ENCODE results near the gene ZNF175.

ZNF175 gene

DNA sequence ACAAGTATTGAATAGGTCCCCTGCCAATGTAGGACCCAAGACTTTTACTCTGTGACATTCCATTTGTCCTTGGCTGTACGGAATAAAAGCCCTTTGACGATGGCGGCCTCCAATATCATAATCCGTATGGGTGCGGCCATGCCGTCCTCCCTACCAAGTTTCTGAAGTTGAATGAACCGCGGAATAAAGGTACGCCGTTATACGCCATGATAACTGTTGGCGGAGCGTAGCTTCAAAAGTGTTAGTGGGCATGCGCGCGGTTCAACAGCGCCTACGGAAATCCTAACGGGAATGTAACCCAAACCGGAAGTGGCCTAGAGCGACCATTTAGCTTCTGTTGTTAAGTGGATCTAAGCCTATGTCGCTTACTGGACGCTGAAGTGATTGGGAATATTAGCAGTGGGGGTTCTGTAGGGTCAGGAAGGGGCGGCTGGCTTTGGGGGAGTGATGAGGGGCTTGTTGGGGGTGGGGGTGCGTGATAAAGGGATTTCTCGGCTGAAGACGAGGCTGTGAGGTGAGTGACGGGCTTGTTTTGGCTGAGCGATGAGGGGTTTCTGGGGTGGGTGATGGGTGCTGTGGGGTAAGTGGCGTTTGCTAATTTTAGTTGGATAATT lies at the start of gene ZNF175:
TSS of gene ZNF175 (plus strand) at position 322 of the 614 bp plus-strand sequence. CDS start 2,047 bp downstream, outside the sequence.
- DNase-seq: peak; percentile 92

DNA sequence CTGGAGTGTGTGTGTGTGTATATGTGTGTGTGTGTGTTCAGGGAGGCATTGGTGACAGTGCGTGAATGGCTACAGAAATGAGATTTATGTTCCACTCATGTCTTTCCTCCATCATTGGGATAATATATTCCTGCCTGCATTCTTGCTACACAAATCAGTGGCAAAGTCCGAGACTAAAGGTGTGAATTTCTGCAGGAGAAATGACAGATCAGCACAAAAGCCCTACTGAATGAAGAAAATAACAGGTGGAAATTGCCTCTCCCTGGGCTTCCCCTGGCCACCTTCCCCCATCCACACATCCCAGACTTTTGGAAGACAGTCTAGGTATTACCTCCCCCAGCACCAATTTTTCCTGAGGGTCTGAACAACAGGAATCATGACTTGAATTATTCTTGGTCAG lies 49.7 kb upstream of the ZNF175 start:
- DNase-seq: no peak

DNA sequence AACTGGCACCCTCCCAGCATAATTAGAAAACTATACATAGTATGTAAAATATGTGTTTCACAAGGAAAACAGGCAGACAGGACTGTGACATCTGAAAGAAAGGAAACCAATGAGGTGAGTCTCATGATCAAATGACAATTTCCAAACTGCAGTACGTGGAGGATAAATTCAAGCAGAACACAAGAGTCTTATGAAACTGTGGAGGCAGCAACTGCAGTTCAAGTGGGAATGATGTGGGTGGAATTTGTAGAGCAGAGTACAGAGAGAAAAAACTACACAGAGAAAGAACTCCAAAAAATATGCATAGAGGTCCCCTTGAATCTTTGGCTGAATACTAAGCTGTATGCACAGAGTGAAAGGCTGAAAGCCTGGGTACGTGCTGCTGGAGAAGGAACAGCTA lies 49.3 kb upstream of the ZNF175 start:
- no peak for DNase-seq

DNA sequence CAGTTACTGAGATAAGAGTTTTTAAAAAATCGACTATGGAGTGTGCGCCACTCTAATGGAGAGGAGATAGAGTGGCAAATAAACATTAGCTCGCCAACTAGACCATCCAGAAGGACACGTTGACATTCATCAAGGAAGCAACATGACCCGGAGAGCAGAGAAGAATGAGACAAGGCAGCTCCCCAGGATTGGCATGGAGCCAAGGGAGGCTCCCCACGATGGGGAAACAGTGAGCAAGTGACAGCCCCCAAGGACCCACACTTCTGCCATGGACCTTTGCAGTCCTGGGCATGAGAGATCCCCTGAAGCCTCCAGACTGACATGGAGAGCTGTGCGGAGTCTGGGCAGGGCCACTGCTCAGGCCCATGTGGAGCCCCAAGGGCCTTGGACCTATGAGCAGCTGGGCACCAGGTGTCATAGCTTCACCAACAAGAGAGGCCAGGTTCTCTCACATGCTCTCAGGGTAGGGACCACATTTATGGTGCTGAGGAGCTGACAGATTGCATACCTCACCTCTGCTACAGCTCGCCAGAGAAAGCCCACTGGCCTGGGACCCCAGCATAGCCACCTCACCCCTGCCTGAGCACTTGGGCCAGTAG lies 46.3 kb upstream of the ZNF175 start:
- DNase-seq: no peak

DNA sequence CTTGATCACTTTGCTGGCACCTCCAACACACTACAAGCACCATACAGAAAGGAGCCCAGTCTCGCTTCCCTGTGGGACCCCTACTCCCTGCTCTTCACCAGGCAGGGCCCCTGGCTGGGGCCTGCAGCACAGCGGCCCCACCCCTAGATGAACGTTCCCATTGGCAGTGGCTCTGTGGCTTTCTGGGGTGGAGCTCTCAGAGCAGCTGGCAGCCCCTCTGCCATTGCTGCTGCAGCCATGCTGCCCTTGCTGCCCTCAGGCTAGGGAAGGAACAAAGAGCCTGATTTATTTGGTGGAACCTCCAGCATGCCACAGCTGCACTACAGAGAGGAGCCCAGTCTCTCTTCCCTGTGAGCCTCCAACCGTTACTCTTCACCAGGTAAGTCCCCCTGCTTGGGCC lies 45.4 kb upstream of the ZNF175 start:
- no peak for DNase-seq

DNA sequence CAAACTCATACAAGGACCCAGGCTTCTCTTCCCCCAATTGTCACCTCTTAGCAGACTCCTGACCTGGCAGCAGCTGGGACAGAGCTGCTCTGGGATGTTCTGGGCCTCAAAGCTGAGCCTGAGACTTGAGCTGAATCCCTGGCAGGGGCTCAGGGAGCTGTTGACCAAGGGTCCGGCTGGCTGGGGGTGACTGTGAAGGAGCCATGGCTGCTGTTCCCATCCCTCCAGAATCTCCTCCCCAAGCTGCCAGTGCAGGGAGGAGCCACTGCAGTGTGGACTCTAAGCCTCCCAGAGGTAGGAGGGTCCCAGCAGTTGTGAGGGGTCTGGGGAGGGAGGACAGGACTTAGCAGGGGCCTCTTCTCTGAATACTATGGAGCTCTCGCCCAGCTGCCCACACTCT lies 41.8 kb upstream of the ZNF175 start:
- DNase-seq: no peak

DNA sequence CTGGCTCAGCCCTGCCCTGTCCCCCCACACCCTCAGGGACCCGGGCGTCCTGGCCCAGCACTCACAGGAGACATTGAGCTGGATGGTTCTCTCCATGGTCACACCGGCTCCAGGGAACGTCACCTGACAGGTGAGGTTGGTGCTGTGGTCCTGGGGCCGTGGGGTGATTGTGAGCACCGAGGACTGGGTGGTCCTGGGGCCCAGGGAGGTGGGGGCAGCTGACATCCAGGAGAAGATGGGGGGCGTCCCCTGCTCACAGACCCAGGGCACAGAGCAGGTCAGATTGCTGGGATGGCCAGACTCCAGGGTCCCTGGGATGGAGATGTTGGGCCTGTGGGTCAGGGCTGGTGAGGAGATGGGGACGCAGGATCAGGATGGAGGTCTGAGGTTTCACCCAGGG lies 40.5 kb upstream of the ZNF175 start:
- no peak for DNase-seq

DNA sequence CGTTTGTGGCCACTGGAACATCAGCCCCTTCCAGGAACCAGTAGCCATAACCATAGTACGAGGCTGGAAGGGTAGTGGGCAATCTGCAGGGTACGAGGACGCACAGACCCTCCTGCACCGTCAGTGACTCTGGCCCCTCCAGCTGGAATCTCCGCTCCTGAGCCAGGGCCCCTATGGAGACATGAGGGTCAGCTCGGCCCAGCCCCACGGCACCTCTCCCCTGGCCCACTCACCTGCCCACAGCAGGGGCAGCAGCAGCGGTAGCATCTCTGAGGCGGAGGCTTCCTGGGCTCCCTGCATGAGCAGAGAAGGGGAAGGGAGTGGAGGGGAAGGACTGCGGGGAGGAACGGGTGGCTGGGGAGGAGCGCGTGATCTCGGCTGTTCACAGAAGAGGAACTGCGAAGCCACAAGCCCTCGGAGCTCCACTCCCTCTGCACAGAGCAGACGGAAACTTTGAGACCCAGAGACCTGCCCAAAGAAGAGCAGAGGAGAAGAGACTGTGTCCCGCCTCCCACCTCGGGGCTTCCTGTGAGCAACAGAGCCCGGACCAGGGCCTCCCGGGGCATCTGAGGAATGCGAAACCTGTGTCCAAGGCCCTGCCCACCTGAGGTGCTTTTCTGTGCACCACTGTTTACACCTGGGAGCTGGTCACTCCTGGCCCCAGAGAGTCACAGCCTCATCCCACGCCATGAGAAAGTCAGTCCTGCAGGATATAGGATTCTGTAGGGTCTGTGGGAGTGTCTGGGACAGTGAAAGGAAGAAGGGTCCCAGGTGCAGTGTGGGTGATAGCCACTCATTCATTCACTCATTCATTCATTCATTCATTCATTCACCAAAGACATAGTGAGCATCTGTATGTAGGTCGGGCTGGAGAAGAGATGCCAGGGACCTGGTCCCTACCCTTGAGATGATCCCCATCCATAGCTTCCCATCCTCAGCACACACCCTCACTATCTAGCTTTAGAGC lies 39.5 kb upstream of the ZNF175 start, which contains the start of gene SIGLEC6:
TSS of gene SIGLEC6 (minus strand) at position 322 of the 967 bp plus-strand sequence. CDS start at position 300, 22 bp downstream.
- no peak for DNase-seq

DNA sequence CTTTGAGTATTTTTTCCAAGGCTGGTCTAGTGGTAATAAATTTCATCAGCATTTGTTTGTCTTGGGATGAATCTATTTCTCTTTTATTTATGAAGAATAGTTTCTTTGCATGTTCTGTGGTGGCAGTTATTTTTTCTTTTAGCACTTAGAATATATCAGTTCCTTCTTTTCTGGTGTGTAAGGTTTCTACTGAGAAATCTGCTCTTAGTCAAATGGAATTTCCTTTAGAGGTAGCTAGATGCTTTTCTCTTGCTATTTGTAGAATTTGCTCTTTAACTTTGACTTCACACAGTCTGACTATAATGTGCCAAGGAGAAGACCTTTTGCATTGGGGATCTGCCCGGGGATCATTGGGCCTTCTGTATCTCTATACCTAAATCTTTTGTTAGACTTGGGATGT lies 35.5 kb upstream of the ZNF175 start:
- DNase-seq: no peak

DNA sequence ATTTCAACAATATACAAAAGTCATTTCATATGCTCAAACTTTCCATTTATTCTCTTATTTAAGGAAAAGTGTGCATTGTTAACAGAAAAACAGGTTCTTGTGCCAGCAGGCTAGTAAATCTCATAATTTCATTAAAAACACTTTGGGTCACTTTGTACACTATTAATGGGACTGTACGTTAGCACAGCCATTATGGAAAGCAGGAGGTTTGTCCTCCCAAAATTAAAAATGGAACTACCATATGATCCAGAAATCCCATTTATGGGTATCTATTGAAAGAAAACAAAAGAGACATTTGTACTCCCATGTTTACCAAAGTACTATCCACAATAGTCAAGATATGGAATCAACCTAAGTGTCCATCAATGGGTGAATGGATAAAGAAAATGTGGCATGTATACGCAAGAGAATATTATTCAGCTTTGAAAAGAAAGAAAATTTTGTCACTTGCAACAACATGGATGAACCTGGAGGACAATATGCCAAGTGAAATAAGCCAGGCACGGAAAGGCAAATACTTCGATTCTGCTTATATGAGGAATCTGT lies 31.2 kb upstream of the ZNF175 start:
- DNase-seq: no peak

DNA sequence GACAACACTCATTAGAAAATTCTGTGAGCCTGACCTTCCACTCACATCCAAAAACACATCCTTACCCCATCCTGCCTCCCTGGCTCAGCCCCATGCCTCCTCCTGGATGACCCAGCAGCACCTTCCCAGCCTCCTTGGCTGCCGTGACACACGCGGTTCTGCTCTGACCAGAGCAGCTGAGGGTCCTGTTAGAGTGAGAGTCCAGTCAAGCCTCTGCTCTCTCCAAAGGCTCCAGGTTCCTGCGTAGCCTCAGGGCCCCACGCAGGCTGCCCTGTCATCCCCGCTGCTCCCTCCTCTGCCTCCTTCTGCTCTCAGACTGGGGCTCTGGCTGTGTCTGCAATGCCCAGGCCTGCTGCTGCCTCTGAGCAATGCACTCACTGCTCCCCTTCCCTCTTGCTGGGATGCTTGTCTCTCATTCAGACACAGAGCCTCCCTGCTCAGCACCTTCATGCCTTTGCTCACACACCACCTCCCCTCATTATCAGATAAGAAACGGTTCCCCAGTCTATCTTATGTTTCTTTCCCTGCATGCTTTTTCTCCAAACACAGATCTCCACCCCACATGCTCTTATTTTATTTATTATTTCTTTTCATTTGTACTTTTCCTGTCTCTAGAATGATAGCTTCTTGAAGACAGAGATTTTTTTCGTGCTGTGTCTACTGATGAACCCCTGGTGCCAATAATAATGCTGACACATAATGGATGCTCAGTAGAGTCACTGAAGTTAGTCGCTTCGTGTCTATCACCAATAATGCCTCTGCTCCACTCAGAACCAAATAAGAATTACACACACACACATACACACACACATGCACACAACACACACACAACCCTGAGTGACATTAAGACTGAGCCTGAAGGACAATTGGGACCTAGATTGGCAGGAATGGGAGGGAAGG lies 29.4 kb upstream of the ZNF175 start:
- no peak for DNase-seq

DNA sequence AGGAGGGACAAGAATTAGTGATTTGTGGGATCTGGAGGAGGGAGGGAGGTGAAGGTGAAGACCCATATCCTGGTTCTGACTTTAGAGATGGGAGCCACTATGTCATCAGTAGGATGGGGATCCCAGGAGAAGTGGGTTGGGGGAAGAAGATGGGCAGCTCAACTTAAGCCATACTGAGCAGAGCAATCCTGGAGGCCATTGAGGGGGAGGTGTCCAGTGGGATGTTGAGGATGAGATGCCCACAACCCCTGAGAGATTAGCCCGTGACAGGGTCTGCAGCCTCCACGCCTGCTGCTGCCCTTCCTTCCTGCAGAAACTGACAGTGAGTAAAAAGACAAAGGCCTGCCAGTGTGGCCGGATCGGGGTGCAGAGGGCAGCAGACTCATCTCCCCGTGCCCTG lies 28.4 kb upstream of the ZNF175 start:
- DNase-seq: no peak

DNA sequence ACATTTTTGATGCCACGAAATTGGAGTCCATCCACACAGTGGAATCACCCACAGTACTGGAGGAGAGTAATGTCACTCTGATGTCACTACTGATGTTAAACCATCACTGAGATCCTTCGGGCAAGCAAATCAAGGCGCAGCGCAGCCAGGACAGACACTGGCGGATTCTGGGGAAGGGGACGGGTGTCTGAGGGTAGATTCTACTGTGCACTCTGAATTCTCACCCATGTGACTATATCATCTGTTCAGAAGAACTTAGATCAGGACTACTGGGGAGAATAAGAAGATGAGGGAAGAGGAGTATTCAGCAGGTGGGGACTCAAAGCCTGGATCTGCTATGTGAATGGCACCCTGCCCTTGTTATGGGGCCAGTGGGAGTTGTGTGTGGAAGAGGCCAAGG lies 27.0 kb upstream of the ZNF175 start:
- no peak for DNase-seq

DNA sequence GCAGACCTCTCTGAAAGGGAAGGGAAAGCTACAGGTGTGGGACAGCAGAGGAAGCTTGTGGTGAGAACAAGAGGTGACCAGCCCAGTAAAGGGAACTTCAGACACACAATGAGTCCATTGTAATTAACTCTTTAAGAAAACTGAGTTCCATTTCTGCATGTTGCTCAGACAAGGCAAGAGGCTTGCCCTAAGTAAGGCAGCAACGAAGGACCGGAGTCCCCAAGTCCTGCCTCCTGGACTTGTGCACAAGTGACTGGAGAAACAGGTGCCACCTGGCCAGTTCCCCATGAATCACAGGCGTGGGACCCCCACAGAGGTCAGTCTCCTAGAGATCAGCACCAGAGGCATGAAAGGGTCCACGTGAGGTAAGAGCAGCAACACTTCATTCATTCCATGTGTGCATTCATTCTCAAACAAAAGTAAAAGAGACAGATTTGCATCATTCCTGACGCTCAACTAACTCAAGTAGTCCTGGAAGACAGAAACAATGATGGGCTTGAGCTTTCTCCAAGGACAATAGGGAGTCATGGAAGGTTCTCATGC lies 24.9 kb upstream of the ZNF175 start:
- no peak for DNase-seq

DNA sequence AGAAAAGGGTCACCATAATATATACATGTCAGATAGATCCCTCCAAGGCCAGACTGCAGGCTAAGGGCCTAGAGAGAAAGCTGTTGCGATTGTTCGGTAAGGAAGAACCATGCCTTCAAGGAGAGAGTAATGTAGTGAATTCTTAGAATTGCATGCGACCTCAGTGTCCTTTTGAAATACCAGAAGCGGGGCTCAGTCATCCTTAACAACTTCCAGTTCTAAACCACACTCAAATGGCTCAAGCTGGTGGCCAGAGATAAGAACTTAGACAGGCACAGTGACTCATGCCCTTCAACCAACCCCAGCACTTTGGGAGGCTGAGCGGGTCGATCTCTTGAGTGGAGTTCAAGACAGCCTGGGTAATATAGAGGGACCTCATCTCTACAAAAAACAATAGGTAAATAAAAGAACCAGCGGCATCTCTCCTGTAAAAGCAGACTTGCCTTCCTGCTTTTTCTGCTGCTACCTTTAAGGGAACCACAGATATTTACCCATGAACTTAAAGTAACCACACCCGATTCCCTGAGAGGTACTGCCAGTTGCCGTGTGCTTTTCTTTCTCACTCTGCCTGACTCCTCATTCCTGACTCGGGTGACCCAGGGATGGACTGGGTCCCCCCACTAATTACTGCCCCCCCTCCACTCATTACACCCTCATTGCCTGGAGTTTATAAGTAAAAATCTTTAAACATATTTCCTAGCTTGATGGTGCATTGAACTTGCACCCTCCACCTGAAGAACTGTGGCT lies 24.3 kb upstream of the ZNF175 start:
- no peak for DNase-seq

DNA sequence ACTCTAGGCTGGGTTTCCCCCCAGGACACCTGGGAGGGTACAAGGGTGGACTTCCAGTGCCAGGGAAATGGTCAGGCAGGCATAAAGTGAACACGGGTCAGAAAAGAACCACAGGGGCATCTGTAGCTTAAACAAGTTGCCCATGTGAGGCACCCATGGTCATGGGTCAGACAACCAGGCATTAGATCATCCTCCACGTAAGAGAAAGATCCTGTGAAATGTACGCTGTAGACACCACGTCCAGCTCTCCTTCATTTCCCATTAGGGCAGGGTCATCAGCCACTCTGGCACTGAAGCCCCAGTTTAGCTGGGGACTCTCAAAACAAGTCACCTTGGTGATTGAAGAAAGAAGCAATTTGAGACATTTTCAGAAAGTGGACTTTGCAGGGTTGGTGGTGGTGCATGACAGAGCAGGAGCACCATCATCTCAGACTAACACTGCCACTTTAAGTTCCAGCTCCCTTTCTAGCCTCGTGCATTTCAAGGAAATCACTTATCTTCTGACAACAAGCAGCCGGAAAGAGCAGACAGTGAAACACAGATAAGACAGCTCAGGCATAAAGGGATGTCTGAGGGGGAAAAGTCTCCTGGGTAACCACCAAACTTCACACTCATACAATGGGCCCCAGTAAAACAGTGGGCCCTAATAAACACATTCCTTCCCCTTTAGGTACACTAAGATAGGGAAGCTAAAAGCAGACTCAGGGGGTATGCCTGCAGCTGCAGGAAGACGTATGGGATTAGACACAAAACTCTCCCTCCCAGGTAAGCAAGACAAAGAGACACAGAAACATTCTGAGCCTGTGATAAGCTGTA lies 23.5 kb upstream of the ZNF175 start:
- DNase-seq: no peak

DNA sequence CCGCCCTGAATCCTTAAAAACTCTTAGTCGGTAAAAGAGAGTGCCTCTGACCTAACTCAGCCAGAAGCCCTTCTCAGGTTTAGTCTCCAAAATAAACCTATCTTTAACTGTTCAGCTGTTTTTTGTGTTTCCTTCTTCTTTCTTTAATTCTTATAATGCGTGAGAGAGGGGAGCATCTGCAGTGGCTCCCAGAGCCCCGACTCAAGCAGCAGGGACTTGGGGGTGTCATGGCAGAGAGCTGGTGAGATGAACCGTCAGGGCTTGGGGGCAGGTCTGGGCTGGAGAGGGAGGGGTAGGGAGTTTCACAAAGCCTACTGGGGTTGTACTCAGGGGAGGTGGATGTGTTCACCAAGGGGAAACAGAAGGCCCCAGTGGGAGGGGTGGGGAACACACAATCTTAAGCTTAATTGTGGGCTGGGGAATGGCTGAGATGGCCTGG lies 22.9 kb upstream of the ZNF175 start:
- no peak for DNase-seq

DNA sequence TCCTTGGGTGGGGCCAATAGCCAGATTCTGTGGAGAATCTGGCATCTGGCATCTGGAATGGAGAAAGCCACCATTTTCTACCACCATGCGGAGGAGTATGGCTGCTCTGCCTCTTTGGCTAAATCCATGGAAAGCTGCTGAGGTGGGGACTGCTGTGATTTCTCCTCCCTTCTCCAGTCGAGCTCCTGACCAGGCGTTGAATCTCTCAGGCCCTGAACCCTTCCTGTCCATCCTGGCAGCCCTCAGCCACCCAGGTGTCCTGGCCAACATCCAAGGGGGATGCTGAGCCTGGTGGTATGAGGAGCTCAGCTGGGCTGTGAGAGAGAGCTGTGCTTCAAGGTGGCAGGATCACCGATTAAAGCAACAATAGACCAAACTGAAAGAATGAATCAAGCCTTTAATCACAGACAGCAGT lies 22.2 kb upstream of the ZNF175 start:
- no peak for DNase-seq

DNA sequence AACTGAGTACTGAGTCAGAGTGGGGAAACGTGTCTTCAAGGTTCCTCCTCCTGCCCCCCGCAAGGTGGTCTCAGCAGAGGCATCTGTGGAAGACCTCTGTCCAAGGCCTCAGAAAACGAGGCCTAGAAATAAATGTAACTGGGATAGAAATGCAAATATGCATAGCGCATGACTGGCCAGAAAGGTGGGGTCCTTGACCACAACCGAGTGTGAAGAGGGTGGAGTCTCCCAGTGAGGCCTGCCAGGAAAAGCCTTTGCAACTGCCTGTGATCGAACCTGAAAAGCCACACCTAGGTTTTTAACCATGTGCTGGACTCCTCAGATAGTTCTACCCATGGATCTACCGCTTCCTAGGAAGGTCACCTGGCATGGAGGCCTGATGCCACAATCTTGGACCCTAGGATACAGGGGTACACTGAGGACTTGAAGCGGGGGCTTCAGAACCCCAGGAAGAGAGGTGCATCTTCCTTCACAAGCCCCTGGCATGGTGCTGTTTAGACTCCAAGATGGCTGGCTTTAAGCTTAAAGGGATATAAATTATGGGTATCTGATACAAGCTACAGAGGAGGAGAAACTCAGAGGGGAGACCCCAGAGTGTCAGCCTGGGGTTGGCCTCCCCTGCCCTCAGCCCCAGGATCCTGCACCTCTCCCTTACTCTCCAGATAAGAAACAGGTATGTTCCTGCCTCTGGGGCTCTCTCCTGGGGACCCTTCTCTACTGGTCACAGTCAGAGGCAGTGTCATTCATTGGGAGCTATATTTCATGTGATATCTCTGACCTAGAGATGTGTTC lies 21.4 kb upstream of the ZNF175 start:
- no peak for DNase-seq

All from NCI-H2107 (cell line).